NT2/D1 (cell line): ENCODE data around the gene PRKACG.

Experiments
- SUZ12 ChIP-seq: IDR thresholded peaks from 2 replicates; pipeline ENCODE4 v1.6.1; 2011; ENCODE audit not compliant: insufficient read length, insufficient read depth; ENCODE audit errors: extremely low read depth
- YY1 ChIP-seq: IDR thresholded peaks from 2 replicates; pipeline ENCODE4 v1.6.1; 2011; ENCODE audit not compliant: insufficient read length, insufficient read depth
- ZNF274 ChIP-seq: IDR thresholded peaks from 2 replicates; pipeline ENCODE4 v1.6.1; 2011; ENCODE audit warnings: mild to moderate bottlenecking, low read depth, low read length

- TF ChIP-seq YY1 (no peak), ZNF274 (no peak), SUZ12 (no peak)
Observed at GRCh38 chr9:68978501-68978900, 35.4 kb downstream of the PRKACG start.
